ENCODE results near the gene GRID1. TPM values are rescaled to one million over a fixed set of nuclear protein-coding genes. Genes with fewer than 3 reads are reported as not detected.

GRID1 gene
- total and polyA plus RNA-seq, 9 of the 15 experiments (the other 6 are each of a cell fraction or from before 2014, with no cell fraction given) = 0.01 to 7.2 (median 1.2) TPM

DNA sequence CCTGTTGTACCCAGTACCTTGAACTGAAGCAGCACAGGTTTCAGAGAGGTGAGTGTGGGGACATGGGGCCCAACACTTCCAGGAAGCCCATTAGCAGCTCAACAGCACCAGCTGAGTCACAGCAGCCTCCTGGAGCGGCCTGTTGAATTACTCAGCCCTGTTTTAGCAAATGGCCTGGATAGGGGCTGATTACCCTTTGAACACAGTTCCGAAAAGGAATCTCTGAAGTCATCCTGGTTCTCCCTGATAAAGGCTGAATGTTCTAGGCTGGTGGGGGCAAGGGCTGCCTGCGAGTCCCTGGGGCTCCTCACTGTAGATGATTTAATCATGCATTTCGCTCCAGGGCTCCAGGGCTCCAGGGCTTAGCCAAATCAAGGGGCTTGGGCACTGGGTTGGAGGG is 287.5 kb downstream of the GRID1 start (continued):
- TF ChIP-seq TGIF2 (CRISPR knock-in tag; IDR thresholded peaks at IDR 0.05) (no peak), MTA1 (IDR thresholded peaks at IDR 0.05; ENCODE audit: borderline replicate concordance) (no peak), NR1H2 (CRISPR knock-in tag; IDR thresholded peaks at IDR 0.05) (no peak), ZNF551 (CRISPR knock-in tag; IDR thresholded peaks at IDR 0.05) (no peak), SRSF9 (IDR thresholded peaks at IDR 0.05; ENCODE audit: borderline replicate concordance, low read depth, low read length) (no peak), HDAC1 (IDR thresholded peaks at IDR 0.05) (peak in 1 of 2 experiments; percentile 74; a peak in 2 of 4 replicates), KHSRP (IDR thresholded peaks at IDR 0.05) (no peak), XRCC4 (IDR thresholded peaks at IDR 0.05; ENCODE audit: extremely low read depth, insufficient read depth, insufficient read length) (no peak), PTRF (tag; IDR thresholded peaks at IDR 0.05) (no peak), MEF2A (IDR thresholded peaks at IDR 0.05; ENCODE audit: control insufficient read depth, low read depth, low read length) (peak; percentile 18; the same call in 1 of the 2 replicates), PHTF2 (CRISPR knock-in tag; IDR thresholded peaks at IDR 0.05) (no peak), ATF1 (CRISPR knock-in tag; IDR thresholded peaks at IDR 0.05) (no peak), ATF1 (tag; IDR thresholded peaks at IDR 0.05) (no peak), ZNF445 (CRISPR knock-in tag; IDR thresholded peaks at IDR 0.05; ENCODE audit: low read depth) (no peak), KLF10 (CRISPR knock-in tag; IDR thresholded peaks at IDR 0.05) (no peak), ZNF511 (CRISPR knock-in tag; IDR thresholded peaks at IDR 0.05) (no peak), XRCC3 (IDR thresholded peaks at IDR 0.05) (no peak), CHD4 (IDR thresholded peaks at IDR 0.05; ENCODE audit: insufficient read depth, insufficient replicate concordance, low read depth, low read length, poor library complexity, severe bottlenecking) (no peak), ZNF217 (CRISPR knock-in tag; IDR thresholded peaks at IDR 0.05) (no peak), KLF16 (IDR thresholded peaks at IDR 0.05) (peak; percentile 63; the same call in 1 of the 2 replicates), HIVEP1 (CRISPR knock-in tag; IDR thresholded peaks at IDR 0.05) (no peak), EHMT2 (IDR thresholded peaks at IDR 0.05) (peak; percentile 80; the same call in 1 of the 2 replicates), BACH1 (tag; IDR thresholded peaks at IDR 0.05) (0 out of 2 replicates have a peak, but pooled peaks have one; percentile 41)
- TF ChIP-seq, protein P1, sequence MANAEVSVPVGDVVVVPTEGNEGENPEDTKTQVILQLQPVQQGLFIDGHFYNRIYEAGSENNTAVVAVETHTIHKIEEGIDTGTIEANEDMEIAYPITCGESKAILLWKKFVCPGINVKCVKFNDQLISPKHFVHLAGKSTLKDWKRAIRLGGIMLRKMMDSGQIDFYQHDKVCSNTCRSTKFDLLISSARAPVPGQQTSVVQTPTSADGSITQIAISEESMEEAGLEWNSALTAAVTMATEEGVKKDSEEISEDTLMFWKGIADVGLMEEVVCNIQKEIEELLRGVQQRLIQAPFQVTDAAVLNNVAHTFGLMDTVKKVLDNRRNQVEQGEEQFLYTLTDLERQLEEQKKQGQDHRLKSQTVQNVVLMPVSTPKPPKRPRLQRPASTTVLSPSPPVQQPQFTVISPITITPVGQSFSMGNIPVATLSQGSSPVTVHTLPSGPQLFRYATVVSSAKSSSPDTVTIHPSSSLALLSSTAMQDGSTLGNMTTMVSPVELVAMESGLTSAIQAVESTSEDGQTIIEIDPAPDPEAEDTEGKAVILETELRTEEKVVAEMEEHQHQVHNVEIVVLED (CRISPR knock-in tag; IDR thresholded peaks at IDR 0.05) = no peak
- TF ChIP-seq, protein P2, sequence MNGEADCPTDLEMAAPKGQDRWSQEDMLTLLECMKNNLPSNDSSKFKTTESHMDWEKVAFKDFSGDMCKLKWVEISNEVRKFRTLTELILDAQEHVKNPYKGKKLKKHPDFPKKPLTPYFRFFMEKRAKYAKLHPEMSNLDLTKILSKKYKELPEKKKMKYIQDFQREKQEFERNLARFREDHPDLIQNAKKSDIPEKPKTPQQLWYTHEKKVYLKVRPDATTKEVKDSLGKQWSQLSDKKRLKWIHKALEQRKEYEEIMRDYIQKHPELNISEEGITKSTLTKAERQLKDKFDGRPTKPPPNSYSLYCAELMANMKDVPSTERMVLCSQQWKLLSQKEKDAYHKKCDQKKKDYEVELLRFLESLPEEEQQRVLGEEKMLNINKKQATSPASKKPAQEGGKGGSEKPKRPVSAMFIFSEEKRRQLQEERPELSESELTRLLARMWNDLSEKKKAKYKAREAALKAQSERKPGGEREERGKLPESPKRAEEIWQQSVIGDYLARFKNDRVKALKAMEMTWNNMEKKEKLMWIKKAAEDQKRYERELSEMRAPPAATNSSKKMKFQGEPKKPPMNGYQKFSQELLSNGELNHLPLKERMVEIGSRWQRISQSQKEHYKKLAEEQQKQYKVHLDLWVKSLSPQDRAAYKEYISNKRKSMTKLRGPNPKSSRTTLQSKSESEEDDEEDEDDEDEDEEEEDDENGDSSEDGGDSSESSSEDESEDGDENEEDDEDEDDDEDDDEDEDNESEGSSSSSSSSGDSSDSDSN (IDR thresholded peaks at IDR 0.05; ENCODE audit: borderline replicate concordance in 1 of 2, low read depth in 2 of 2, low read length in 2 of 2) = peak in 1 of 2 experiments; percentile 58; a peak in 1 of 4 replicates
